Nephron progenitor cell (in vitro differentiated cells): ENCODE data around the gene CDC42BPB.
A peak's percentile ranks its signal among the peaks of the same experiment; 100 is the strongest.

ENCODE experiments used
- DNase-seq: peaks from one replicate; pipeline ENCODE4 v3.0.0; 2021
- H3K27ac Mint-ChIP-seq: 2 replicates; pipeline ENCODE4 v1.8.0; 2021; ENCODE audit warnings: mild to moderate bottlenecking, moderate library complexity, mixed read lengths
- H3K27me3 Mint-ChIP-seq: 2 replicates; pipeline ENCODE4 v1.8.0; 2021; ENCODE audit warnings: mild to moderate bottlenecking, low read depth, mixed read lengths; ENCODE audit not compliant: poor library complexity
- H3K36me3 Mint-ChIP-seq: 2 replicates; pipeline ENCODE4 v1.8.0; 2021; ENCODE audit warnings: low read depth, mixed read lengths
- H3K4me1 Mint-ChIP-seq: 2 replicates; pipeline ENCODE4 v1.8.0; 2021; ENCODE audit warnings: mixed read lengths
- H3K4me3 Mint-ChIP-seq: 2 replicates; pipeline ENCODE4 v1.8.0; 2021; ENCODE audit warnings: mild to moderate bottlenecking, moderate library complexity, mixed read lengths
- H3K9me3 Mint-ChIP-seq: 2 replicates; pipeline ENCODE4 v1.8.0; 2021; ENCODE audit warnings: mild to moderate bottlenecking, moderate library complexity, mixed read lengths
- TF ChIP-seq, protein P1 (sequence below): fragments of 200-600 bp; sonication (generic); IDR thresholded peaks from 2 replicates; pipeline ENCODE4 v1.5.0; 2021; ENCODE audit warnings: antibody characterized with exemption

The CDC42BPB gene

DNA sequence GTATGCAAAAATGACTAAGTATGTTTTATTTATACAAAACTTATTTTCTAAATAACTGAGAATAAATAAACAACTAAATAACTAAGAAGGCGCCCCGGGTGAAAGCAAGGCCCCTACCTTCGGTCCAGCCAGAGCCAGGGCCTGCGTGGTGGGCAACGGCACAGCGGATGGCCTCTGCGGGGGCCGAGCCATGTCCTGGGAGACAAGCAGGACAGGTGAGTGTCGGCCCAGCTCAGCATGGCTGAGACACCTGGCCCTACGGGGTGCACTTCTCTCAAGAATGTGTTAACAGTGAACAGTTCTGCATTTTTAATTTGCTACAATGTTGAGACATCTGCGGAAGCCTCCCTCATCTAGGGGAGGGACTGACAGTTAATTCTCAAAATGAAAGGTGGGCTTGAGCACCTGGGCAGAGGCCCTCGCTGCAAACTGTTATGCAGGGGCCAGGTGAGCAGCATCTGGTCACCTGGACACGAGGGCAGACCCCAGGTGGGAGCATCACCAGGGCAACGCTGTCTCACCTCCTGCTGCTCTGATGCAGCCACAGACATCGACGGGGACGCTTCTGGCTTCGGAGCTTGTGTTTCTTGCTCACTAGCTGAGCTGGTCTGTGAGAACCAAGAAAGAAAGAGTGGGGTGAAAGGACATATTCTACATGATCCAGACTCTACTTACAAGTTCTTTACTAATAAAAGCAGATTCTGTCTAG lies 103.1 kb downstream of the CDC42BPB start:
- no peak for DNase-seq
- no peaks in the 10 kb centered on the region for H3K27me3 Mint-ChIP-seq
- H3K4me3 Mint-ChIP-seq = no peak overlapping the region

DNA sequence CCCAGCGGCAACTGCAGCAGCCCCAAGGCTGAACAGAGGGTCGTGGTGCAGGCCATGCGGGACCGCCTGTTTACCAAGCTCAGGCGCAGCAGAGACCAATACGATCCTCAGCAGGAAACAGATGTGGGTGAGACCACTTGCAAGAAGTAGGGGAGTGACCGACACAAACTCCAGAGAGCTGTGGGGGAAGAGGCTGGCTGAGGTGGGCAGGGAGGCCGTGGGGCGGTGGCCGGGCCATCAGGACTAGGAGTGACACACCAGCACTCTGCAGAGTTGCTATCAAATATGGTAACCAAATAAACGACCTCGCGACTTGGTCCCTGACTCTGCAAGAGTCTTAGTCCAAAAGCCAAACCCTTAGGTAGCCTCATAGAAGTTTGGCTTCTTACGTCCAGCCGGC lies 104.2 kb downstream of the CDC42BPB start:
- no peak for DNase-seq
- TF ChIP-seq, protein P1, sequence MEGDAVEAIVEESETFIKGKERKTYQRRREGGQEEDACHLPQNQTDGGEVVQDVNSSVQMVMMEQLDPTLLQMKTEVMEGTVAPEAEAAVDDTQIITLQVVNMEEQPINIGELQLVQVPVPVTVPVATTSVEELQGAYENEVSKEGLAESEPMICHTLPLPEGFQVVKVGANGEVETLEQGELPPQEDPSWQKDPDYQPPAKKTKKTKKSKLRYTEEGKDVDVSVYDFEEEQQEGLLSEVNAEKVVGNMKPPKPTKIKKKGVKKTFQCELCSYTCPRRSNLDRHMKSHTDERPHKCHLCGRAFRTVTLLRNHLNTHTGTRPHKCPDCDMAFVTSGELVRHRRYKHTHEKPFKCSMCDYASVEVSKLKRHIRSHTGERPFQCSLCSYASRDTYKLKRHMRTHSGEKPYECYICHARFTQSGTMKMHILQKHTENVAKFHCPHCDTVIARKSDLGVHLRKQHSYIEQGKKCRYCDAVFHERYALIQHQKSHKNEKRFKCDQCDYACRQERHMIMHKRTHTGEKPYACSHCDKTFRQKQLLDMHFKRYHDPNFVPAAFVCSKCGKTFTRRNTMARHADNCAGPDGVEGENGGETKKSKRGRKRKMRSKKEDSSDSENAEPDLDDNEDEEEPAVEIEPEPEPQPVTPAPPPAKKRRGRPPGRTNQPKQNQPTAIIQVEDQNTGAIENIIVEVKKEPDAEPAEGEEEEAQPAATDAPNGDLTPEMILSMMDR = no peak
- H3K4me3 Mint-ChIP-seq = no peak overlapping the region
- H3K27me3 Mint-ChIP-seq = no peaks in the 10 kb centered on the region
- no peaks in the 10 kb centered on the region for H3K9me3 Mint-ChIP-seq
- peaks cover 10% of the 10 kb centered on the region for H3K4me1 Mint-ChIP-seq
- peaks cover 69% of the 10 kb centered on the region for H3K36me3 Mint-ChIP-seq
- H3K27ac Mint-ChIP-seq = no peak overlapping the region

More for the DNA sequence above, 103.1 kb downstream of the CDC42BPB start:
- Mint-ChIP-seq H3K9me3 (no peaks in the 10 kb centered on the region), H3K36me3 (peaks cover 72% of the 10 kb centered on the region), H3K4me1 (peaks cover 10% of the 10 kb centered on the region), H3K27ac (peak overlapping the region; percentile 57)
- TF ChIP-seq, protein P1 = no peak

DNA sequence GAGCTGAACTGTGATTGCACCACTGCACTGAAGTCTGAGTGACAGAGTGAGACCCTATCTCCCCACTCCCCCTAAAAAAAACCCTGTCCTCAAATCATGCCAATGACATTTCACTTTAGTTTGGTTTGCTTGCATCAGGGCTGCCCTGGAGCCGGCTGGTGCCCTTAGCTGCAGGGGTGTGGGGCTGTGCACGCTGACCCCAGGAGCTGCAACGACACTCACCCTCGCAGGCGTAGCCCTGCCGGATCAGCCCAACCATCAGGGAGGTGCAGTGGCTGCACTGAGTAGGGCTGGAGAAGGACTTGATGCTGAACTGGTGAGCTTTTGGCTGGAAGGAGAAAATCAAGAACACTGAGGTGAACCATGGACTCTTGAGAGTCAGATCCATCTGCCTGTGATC lies 105.1 kb downstream of the CDC42BPB start:
- Mint-ChIP-seq H3K4me1 (peaks cover 10% of the 10 kb centered on the region), H3K27me3 (no peaks in the 10 kb centered on the region), H3K9me3 (no peaks in the 10 kb centered on the region), H3K4me3 (no peak overlapping the region), H3K36me3 (peaks cover 67% of the 10 kb centered on the region), H3K27ac (peak overlapping the region; percentile 59)
- DNase-seq = no peak
- TF ChIP-seq, protein P1 = no peak

DNA sequence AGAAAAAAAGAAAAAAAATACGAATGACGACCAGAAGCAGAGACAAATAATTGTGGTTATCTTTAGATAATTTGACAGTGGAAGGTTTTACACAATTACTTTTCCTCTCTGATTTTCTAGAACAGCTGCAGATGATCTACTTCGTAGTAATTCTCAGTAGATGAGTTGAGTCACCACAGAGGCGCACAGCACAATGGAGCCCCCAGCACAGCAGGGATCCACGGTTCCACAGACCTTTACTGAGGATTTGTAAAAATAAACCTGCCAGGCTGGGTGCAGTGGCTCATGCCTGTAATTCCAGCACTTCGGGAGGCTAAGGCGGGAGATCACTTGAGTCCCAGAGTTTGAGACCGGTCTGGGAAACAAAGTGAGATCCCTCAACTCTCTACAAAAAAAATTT lies 105.5 kb downstream of the CDC42BPB start:
- no peak for DNase-seq
- Mint-ChIP-seq H3K4me1 (peaks cover 10% of the 10 kb centered on the region), H3K4me3 (no peak overlapping the region), H3K9me3 (no peaks in the 10 kb centered on the region), H3K27ac (no peak overlapping the region), H3K27me3 (no peaks in the 10 kb centered on the region), H3K36me3 (peaks cover 69% of the 10 kb centered on the region)
- TF ChIP-seq, protein P1 = no peak

DNA sequence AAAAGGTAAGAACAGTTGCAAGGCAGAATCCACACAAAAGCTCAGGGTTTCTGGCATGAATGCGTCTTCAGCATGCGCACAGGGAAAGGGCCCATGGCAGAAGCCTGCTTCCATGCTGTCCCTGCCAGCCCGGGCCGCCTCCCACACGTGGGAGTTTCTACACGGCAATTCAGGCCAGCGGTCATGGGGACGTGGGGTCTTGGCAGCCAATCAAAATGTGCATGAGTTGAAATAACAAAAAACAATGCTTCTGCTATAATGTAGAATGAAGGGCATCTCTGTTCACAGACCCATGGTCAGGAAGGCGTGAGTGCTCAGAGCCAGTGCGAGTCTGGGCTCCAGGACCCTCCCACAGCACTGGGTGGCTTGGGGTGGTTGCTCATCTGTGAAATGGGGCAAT lies 106.3 kb downstream of the CDC42BPB start:
- no peaks in the 10 kb centered on the region for H3K27me3 Mint-ChIP-seq
- H3K4me1 Mint-ChIP-seq = peaks cover 10% of the 10 kb centered on the region
- no peaks in the 10 kb centered on the region for H3K9me3 Mint-ChIP-seq
- TF ChIP-seq, protein P1 = no peak
- H3K36me3 Mint-ChIP-seq = peaks cover 65% of the 10 kb centered on the region
- H3K4me3 Mint-ChIP-seq = no peak overlapping the region
- DNase-seq = no peak
- H3K27ac Mint-ChIP-seq = peak overlapping the region; percentile 66
